LNCaP clone FGC (cell line): ENCODE results near the gene SORCS2.
"Not testable (repeated sequence)": the region's sequence is repeated elsewhere in the genome, so short reads cannot be mapped to it uniquely, and the experiment has no call there.

ENCODE experiments used
- DNase-seq: peaks from one replicate; pipeline ENCODE4 v3.0.0-alpha.2; 2011; ENCODE audit warnings: low read depth
- H3K4me3 ChIP-seq: 2 replicates; pipeline ENCODE4 v1.5.1; 2011; ENCODE audit warnings: mild to moderate bottlenecking, low read depth, low read length, control low read depth
- TF ChIP-seq, protein P1 (sequence below): IDR thresholded peaks from 2 replicates; pipeline ENCODE4 v1.5.1; 2012; ENCODE audit warnings: mild to moderate bottlenecking; ENCODE audit not compliant: control insufficient read depth, insufficient read depth; ENCODE audit errors: extremely low read depth

The SORCS2 gene

DNA sequence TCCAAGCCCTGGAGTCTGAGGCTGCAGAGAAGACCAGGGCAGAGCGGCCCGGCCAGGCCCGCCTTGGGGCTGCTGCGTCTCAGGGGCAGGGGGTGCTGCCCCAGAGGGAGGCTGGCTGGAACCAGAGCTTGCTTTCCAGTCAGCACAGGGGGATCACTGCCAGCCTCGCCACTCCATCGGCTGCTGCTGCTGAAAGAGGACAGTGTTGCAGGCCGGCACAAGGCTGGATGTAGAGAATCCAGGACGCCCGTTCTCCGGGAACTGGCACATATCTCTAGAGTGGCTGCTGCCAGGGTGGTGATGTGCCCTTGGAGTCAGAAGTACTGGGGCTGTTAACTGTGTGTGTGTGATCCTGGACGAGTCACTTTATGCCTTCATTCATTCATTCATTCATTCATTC, 31.9 kb upstream of the SORCS2 start:
- no peak overlapping the region for H3K4me3 ChIP-seq
- TF ChIP-seq, protein P1, sequence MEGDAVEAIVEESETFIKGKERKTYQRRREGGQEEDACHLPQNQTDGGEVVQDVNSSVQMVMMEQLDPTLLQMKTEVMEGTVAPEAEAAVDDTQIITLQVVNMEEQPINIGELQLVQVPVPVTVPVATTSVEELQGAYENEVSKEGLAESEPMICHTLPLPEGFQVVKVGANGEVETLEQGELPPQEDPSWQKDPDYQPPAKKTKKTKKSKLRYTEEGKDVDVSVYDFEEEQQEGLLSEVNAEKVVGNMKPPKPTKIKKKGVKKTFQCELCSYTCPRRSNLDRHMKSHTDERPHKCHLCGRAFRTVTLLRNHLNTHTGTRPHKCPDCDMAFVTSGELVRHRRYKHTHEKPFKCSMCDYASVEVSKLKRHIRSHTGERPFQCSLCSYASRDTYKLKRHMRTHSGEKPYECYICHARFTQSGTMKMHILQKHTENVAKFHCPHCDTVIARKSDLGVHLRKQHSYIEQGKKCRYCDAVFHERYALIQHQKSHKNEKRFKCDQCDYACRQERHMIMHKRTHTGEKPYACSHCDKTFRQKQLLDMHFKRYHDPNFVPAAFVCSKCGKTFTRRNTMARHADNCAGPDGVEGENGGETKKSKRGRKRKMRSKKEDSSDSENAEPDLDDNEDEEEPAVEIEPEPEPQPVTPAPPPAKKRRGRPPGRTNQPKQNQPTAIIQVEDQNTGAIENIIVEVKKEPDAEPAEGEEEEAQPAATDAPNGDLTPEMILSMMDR, result no peak
- no peak for DNase-seq

DNA sequence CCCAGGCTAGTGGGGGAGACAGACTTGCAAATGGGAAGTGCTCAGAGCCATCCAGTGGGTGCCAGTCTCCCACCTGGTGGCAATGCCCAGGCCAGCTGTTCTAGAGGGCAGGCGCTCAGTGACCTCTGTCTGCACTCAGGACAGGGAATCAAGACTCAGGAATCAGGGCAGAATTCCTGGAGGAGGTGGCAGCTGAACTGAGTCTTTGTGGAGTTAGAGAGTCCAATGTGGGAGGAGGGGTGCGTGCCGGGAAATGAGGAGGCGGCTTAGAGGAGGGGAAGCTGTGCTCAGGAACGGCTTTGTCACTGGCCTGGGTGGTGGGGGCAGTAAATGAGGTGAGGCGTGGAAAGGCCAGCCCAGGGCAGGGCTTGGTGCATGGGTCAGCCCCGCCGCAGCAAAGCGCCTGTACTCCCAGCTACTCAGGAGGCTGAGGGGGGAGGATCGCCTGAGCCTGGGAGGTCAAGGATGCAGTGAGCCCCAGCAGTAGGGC, 31.3 kb upstream of the SORCS2 start:
- TF ChIP-seq, protein P1, result no peak
- DNase-seq, result no peak
- H3K4me3 ChIP-seq, result no peak overlapping the region

DNA sequence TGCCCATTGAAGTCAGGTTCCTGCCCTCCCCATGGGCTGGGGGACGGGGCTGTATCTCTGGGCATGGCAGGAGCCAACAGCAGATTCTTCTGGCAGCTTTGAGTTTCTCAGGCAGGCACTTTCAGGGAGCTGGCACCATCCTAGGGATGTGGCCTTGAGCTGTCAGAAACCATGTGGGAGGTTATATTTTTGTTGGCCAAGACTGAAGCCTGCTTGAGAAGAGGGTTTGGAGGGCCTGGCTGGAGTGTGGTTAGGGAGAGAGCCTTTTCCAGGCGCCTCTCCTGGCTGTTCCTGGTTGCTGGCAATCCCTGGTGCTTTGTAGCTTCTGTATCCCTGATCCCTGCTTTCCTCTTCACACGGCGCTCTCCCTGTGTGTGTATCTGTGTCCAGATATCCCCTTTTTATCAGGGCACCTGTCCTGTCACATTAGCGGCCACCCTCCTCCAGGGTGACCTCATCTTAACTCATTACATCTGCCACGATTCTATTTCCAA, 30.6 kb upstream of the SORCS2 start:
- H3K4me3 ChIP-seq, result no peak overlapping the region
- no peak for DNase-seq
- TF ChIP-seq, protein P1, result no peak

DNA sequence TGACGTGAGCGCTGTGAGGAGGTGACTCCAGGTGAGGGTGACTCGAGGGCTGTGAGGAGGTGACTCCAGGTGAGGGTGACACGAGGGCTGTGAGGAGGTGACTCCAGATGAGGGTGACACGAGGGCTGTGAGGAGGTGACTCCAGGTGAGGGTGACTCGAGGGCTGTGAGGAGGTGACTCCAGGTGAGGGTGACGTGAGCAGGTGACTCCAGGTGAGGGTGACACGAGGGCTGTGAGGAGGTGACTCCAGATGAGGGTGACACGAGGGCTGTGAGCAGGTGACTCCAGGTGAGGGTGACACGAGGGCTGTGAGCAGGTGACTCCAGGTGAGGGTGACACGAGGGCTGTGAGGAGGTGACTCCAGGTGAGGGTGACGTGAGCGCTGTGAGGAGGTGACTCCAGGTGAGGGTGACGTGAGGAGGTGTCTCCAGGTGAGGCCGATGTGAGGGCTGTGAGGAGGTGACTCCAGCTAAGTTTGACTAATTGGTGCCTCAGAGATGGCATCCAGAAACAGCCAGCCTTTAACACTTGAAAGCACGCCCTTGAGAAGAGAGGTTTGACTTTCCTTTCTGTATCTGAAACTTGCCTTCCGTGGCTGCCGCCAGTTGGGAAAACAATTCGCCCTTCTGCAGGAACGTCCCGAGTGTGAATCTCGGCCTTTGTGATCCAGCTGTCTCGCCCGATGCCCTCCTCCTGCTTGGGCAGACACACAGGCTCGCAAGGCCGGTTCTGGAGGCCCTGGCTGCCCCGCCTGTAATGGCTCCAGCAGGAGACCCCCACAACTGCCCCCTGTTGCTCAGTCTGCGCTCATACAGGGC, 27.1 kb upstream of the SORCS2 start:
- DNase-seq, H3K4me3 ChIP-seq: not testable (repeated sequence)

DNA sequence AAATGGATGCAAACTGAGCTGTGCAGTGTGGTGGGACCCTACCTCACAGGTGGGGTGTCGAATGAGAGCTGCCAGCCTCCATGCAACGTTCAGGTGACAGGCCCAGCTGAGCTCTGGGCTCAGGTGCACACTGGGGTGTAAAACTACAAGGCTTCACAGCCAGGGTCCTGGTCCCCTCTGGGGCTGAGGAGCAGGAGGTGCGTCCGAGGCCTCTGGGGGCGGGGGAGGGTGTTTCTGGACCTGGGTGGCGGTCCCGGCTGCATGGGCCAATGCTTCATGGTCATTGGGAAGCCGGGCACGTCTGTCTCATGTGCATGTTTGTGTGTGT, 26.5 kb upstream of the SORCS2 start:
- DNase-seq, result no peak
- TF ChIP-seq, protein P1, result no peak
- H3K4me3 ChIP-seq, result no peak overlapping the region

DNA sequence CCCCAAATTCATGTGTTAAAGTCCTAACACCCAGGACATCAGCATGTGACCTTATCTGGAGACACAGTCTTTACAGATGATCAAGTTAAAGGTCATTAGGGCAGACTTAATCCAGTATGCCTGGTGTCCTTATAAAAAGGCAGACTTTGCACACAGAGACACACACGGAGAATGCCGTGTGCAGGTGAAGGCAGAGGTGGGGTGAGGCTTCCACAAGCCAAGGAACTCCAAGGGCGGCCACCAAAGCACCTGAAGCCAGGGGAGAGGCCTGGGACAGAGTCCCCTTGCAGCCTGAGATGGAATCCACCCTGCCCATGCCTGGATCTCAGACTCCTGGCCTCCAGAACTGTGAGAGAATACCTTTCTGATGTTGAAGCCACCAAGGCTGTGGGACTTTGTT, 26.1 kb upstream of the SORCS2 start:
- TF ChIP-seq, protein P1, result no peak
- no peak overlapping the region for H3K4me3 ChIP-seq
- DNase-seq, result no peak

DNA sequence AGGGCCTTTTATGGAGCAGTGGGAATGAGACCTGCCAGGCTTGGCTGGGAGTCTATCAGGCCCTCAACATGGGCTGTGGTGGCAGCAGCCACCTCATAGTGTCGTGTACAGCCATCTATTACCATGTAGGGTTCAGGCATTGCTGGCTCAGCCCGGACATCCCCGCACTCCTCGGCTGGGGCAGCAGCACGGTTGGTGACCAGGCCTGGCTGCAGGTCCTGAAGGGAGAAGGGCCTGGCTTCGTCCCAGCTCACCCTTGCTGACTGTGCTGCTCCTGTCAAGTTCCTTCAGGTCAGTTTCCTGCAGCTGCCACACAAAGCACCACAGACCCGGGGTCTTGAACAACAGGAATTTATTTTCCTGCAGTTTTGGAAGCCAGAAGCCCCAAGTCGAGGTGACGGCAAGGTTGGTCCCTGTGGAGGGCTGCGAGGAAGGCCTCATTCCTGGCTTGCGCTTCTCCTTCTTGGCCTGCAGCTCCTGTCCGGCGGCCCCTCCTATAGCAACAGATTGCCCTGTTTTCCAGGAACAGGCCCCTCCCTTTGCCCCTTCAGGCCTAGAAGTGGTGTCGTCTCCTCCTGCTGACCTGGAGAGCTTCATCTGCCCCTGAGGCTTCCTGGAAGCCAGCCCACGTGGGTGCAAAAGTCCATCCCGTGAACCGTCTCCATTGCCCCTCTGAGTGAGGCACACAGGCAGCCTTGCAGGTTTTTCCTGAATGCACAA, 25.2 kb upstream of the SORCS2 start:
- no peak overlapping the region for H3K4me3 ChIP-seq
- TF ChIP-seq, protein P1, result no peak
- DNase-seq, result no peak
